HG02588 (cell line): ENCODE data around the gene UNCX.
"Not testable (repeated sequence)": the region's sequence is repeated elsewhere in the genome, so short reads cannot be mapped to it uniquely, and the experiment has no call there.

Experiments used
- ATAC-seq: cut with Tn5 transposase; IDR thresholded peaks from one replicate; pipeline ENCODE4 v1.9.1; 2021; ENCODE audit warnings: mild to moderate bottlenecking, moderate library complexity; ENCODE audit not compliant: unreplicated experiment

UNCX gene

DNA sequence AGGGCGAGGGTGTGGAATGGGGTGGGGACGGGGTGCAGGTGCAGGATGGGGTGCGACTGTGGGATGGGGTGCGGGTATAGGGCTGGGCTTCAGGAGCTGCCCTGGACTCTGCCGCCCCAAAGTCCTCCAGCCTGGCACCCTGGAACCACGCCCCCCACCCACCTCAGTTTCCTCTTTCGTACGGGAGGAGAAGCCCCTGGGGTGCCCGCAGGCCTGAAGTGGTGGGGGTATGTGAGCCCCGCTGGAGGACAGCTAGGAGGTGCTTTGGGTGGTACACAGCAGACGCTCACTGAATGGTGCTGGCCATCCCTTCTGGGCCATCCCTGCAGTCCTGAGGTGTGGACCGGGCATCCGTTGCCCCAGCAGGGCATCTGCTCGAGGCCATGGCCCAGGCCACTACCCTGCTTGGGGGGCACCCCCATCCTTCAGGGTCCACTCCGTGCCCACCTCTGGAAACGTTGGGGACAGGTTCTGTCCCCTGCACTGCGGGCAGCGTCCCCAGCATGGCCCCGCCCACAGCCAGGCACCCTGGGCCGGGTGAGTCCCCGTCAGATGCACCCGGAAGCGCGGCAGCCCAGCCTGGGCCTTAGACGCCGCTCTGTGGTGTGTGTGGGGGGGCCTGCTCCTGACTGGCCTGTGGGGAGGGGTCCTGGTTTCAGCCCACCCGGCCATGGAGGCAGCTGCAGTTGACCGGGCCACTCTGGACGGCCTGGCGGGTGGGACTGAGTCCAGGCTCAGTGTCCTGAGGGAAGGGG is 41.6 kb downstream of the UNCX start:
- no peak for ATAC-seq

DNA sequence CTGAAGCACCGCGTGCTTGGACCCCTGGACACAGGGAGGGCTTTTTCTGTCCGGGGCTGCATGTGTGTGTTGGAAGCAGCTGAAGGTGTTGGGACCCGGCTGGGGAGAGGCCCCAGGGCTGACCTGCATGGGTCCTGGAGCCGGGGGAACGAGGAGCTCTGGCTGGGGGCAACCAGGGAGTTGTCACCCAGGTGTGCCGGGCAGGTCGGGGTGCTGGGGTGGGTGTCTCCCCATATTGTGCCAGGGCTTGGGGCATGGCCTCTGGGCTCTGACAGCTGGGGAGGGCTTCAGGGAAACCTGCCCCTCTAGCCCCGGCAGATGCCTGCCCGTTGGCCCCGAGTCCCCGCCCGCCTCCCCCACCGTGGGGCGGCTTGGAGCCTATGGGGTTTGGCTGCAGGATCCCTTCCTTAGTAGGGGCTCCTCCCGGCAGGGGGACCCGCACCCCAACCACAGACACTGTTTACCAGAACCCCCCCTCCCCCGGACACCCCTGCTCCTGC is 42.3 kb downstream of the UNCX start:
- ATAC-seq = no peak

DNA sequence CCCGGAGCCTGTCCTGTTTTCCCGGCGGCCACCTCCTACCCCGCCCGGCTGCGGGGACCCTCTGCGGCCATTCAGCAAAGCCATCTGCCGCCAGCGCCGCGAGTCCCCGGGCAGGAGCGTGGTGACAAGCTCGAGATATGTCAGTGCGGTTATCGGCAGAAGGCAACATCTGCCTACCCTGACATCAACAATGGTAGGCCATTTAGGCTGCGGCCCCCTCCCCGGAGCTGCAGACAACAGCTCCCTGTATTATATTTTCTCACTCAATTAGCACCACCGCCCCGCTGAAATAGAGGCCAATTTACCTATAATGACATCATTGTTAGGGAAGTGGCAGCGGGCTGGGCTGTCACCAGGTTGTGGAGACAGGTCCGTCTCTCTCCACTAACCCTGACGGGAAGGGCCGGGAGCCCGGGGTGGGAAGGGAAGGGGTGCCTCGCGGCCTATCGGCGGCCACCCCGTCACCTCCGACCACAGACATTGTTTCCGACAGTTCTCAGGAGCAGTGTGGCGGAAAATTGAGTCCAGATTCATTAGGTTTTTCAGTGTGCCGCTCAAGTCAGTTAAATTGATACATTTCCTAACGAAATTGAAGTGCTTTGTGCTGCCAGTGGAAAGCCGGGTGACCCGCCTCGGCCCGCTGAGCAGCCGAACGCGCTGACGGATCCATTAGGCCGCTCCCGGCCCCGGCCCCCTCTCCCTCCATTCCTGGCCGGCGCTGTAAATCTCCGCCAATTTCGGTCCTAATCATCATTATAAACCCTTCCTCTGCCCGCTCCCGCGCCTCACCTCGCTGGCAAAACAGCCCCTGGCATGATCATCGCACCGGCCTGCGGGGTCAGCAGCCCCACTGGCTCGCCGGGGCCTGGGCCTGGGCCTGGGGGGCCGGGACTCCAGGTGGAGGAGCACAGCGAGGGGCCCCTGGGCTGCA is 43.0 kb downstream of the UNCX start:
- ATAC-seq = no peak

DNA sequence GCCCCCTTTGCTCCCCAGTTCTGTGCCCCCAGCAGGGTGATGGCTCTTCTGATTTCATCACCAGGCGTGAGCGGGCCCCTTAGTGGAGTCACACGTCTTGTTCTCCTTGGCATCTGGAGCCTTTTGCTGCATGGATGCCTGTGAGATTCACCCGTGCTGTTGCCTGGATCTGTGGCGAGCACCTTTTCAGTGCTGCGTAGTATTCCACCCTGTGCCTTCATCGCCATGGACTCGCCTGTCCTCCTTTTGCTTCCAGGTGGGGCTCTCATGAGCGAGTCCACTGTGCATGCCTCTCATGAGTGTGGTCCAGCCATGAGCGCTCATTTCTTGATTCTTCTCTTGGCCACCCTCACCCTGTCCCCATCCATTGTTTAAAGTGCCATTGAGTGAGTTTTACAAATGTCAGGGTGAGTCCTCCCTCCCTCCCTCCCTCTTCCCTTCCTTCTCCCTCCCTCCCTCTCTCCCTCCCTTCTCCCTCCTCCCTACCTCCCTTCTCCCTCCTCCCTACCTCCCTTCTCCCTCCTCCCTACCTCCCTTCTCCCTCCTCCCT is 44.0 kb downstream of the UNCX start:
- no peak for ATAC-seq

GRCh38 chr7:1278543-1278942 is 45.9 kb downstream of the UNCX start:
- no peak for ATAC-seq

- no peak for ATAC-seq
These were observed 46.4 kb downstream of the UNCX start for GRCh38 chr7:1279041-1279440.

DNA sequence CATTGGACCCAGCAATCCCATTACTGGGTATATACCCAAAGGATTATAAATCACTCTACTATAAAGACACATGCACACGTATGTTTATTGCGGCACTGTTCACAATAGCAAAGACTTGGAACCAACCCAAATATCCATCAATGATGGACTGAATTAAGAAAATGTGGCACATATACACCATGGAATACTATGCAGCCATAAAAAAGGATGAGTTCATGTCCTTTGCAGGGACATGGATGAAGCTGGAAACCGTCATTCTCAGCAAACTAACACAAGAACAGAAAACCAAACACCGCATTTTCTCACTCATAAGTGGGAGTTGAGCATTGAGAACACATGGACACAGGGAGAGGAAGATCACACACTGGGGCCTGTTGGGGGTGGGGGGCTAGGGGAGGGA is 47.2 kb downstream of the UNCX start:
- not testable (repeated sequence) for ATAC-seq

DNA sequence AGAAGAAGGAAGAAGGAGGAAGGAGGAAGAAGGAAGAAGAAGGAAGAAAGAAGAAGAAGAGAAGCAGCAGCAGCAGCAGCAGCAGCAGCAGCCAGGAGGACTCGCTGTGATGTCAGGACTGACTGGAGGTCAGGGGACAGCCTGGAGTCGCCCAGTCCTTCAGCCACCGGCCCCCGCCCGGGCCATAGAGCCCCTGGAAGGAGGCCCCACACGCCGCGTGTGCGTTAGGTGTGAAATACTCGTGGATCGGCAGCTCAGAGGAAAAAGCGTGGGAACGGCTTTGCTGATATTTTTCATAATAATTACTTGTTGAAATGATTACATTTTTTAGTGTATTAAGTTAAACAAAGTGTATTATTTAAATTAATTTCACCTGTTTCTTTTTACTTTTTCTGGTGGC is 48.4 kb downstream of the UNCX start:
- ATAC-seq = no peak

DNA sequence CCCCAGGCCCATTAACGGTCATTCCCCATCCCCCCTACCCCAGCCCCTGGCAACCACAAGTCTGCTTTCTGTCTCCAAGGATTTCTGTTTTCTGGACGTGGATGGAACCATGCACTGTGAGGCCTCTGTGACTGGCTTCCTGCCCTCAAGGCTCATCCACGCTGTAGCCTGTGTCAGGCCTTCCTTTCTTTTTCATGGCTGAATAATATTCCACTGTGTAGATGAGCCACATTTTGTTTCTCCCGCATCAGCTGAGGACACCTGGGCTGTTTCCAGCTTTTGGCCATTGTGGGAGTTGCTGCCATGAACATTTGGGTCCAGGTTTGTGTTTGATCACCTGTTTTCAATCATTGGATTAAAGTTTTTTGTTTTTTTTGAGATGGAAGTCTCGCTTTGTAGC is 50.0 kb downstream of the UNCX start:
- ATAC-seq = no peak

GRCh38 chr7:1283337-1283736 is 50.7 kb downstream of the UNCX start:
- ATAC-seq = no peak

- no peak for ATAC-seq
These were observed 51.5 kb downstream of the UNCX start for GRCh38 chr7:1283941-1284742.

DNA sequence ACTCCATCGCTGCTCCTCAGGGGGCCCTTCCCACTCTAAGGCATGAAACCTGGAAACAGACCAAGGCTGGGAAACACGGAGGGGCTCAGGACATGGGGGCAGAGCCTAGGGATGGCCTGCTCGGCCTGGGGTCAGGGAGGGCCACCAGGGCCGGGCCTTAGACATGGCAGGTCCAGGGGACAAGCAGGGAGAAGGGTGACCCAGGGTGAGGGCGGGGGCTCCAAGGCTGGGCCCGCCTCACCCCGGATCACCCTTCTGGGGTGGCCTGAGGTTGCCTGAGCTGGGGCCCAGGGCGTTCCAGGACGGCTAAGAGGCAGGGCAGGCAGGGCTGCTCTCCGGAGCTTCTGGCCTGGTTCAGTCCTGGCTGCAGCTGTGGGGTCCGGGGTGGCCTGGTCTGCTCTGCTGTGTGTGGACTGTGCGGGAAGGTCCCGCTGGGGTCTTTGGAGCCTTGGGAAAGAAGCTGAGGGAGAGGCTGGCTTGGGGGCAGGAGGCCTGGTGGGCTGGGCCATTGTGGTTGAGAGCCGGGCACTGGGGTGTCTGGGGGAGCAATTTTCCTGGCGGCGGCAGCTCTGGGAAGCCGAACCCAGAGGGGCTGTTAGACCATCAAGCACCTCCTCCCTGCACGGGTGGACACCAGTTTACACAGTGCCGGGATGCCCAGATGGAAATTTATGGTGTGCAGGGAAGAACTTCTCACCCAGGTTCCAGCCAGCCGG is 52.2 kb downstream of the UNCX start:
- ATAC-seq = no peak

DNA sequence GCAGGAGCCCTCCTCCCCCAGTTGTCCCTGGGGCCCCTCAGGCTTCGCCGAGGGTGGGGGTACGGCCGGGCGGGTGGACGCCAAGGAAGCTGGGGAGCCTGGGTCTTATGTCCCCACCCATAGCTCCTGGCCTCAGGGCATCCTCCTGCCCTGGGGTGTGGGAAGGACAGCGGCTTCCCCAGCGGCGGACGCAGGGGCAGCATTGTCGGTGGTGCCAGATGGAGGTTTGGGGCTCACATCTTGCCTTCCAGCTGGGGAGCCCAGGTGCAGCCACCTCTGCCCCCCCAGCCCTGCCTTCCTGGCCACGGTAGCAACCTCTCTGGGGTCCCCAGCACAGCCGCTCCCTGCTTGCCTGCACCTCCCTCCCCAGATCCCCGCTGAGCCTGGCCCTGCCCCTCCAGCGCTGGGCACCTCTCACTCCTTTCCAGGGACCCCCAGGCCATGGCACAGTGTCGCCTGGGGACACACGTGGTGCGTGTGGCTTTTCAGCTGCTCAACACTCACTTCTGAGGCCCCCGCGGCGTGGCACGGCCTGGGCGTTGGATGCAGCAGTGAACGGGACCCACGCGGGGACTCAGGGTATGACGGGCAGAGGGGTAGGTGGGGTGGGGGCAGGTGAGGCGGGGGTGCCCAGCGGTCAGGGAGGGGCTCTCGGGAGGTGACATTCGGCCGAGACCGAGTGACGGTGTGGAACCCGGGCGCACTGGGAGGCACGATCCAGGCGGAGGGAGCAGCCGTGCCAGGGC is 53.1 kb downstream of the UNCX start:
- ATAC-seq = no peak
